HEK293T (cell line): Measurements from ENCODE around the gene PFKFB2.

Source experiments
- CTCF ChIA-PET: fragments of 350-600 bp; formaldehyde crosslinking; extraction: SDS; loops from one replicate; lab custom pipeline; 2021; ENCODE audit warnings: antibody characterized with exemption, inconsistent platforms; lab: Yijun Ruan, JAX
- POLR2A ChIA-PET: fragments of 350-600 bp; formaldehyde crosslinking; extraction: SDS; loops from one replicate; lab custom pipeline; 2020; ENCODE audit warnings: antibody characterized with exemption, inconsistent platforms; lab: Yijun Ruan, JAX
- DNase-seq: peaks from one replicate; pipeline ENCODE4 v3.0.0; 2012; ENCODE audit warnings: mixed read lengths; ENCODE audit errors: extremely low spot score
- ARNT ChIP-seq: fragments of 450-650 bp; IDR thresholded peaks from 2 replicates; pipeline ENCODE4 v1.6.1; 2017; ENCODE audit warnings: mild to moderate bottlenecking
- BHLHE40 ChIP-seq: fragments of 450-650 bp; IDR thresholded peaks from 2 replicates; pipeline ENCODE4 v1.6.1; 2016; ENCODE audit warnings: mild to moderate bottlenecking, moderate library complexity, borderline replicate concordance
- CTBP1 ChIP-seq: fragments of 450-650 bp; IDR thresholded peaks from 2 replicates; pipeline ENCODE4 v1.6.1; 2016; ENCODE audit warnings: borderline replicate concordance
- ELF4 ChIP-seq: fragments of 450-650 bp; IDR thresholded peaks from 2 replicates; pipeline ENCODE4 v1.6.1; 2017; ENCODE audit warnings: antibody characterized with exemption
- FOXA1 ChIP-seq: fragments of 450-650 bp; IDR thresholded peaks from 2 replicates; pipeline ENCODE4 v1.6.1; 2016; ENCODE audit warnings: mild to moderate bottlenecking
- FOXK2 ChIP-seq: fragments of 450-650 bp; IDR thresholded peaks from 2 replicates; pipeline ENCODE4 v1.6.1; 2016; ENCODE audit warnings: mild to moderate bottlenecking
- FOXM1 ChIP-seq: fragments of 450-650 bp; IDR thresholded peaks from 2 replicates; pipeline ENCODE4 v1.6.1; 2017; ENCODE audit warnings: mild to moderate bottlenecking, borderline replicate concordance
- HDGF ChIP-seq: fragments of 450-650 bp; IDR thresholded peaks from 2 replicates; pipeline ENCODE4 v1.6.1; 2017; ENCODE audit warnings: antibody characterized with exemption, borderline replicate concordance
- L3MBTL2 ChIP-seq: fragments of 450-650 bp; conservative IDR thresholded peaks from 2 replicates; pipeline ENCODE4 v1.6.1; 2016; ENCODE audit warnings: mild to moderate bottlenecking
- LEF1 ChIP-seq: fragments of 450-650 bp; IDR thresholded peaks from 2 replicates; pipeline ENCODE4 v1.6.1; 2017; ENCODE audit warnings: mild to moderate bottlenecking, borderline replicate concordance
- NFRKB ChIP-seq: fragments of 450-650 bp; IDR thresholded peaks from 2 replicates; pipeline ENCODE4 v1.6.1; 2016; ENCODE audit warnings: mild to moderate bottlenecking, moderate library complexity
- PKNOX1 ChIP-seq: fragments of 450-650 bp; IDR thresholded peaks from 2 replicates; pipeline ENCODE4 v1.6.1; 2016
- SP1 ChIP-seq: fragments of 450-650 bp; IDR thresholded peaks from 2 replicates; pipeline ENCODE4 v1.6.1; 2017
- SUZ12 ChIP-seq: fragments of 450-650 bp; IDR thresholded peaks from 2 replicates; pipeline ENCODE4 v1.6.1; 2016; ENCODE audit warnings: mild to moderate bottlenecking
- TARDBP ChIP-seq: fragments of 450-650 bp; IDR thresholded peaks from 2 replicates; pipeline ENCODE4 v1.6.1; 2016
- ZNF384 ChIP-seq: fragments of 450-650 bp; IDR thresholded peaks from 2 replicates; pipeline ENCODE4 v1.6.1; 2016

Gene PFKFB2

GRCh38 chr1:207097871-207098324 is 44.8 kb downstream of the PFKFB2 start:
- POLR2A ChIA-PET: no interaction called here
- DNase-seq: no peak
- CTCF ChIA-PET: no interaction called here
- no peak for TF ChIP-seq FOXM1
- no peak for TF ChIP-seq ARNT
- TF ChIP-seq NFRKB: no peak
- no peak for TF ChIP-seq FOXA1
- no peak for TF ChIP-seq FOXK2
- TF ChIP-seq LEF1: no peak
- no peak for TF ChIP-seq PKNOX1
- TF ChIP-seq CTBP1: no peak

GRCh38 chr1:207101720-207102119 is 48.6 kb downstream of the PFKFB2 start:
- CTCF ChIA-PET: no interaction called here
- POLR2A ChIA-PET: no interaction called here
- DNase-seq: no peak
- TF ChIP-seq HDGF: no peak
- no peak for TF ChIP-seq BHLHE40

- CTCF ChIA-PET: no interaction called here
- POLR2A ChIA-PET: no interaction called here
- no peak for TF ChIP-seq LEF1
- TF ChIP-seq NFRKB: no peak
- TF ChIP-seq FOXA1: no peak
- no peak for TF ChIP-seq BHLHE40
- no peak for TF ChIP-seq L3MBTL2
- no peak for TF ChIP-seq FOXM1
- TF ChIP-seq ZNF384: no peak
- TF ChIP-seq CTBP1: no peak
- TF ChIP-seq TARDBP: no peak
- DNase-seq: no peak
Measured at GRCh38 chr1:207102146-207102545, 49.1 kb downstream of the PFKFB2 start.

- DNase-seq: no peak
- ChIA-PET CTCF (no interaction called here), POLR2A (no interaction called here)
- TF ChIP-seq ZNF384: no peak
- no peak for TF ChIP-seq NFRKB
- no peak for TF ChIP-seq FOXK2
Measured at GRCh38 chr1:207102659-207103058, 49.6 kb downstream of the PFKFB2 start.

- CTCF ChIA-PET: no interaction called here
- POLR2A ChIA-PET: no interaction called here
- TF ChIP-seq ZNF384 (no peak), FOXA1 (no peak), SP1 (no peak), FOXK2 (no peak), L3MBTL2 (no peak), SUZ12 (no peak), FOXM1 (no peak), PKNOX1 (no peak), NFRKB (no peak), BHLHE40 (no peak), TARDBP (no peak), ELF4 (no peak)
- no peak for DNase-seq
Measured at GRCh38 chr1:207103892-207104373, 50.9 kb downstream of the PFKFB2 start, which contains the start of gene C4BPA. Gene C4BPA (plus strand): TSS chr1:207104233. CDS start chr1:207113026, 8,793 bp downstream.

GRCh38 chr1:207109004-207109403 is 55.9 kb downstream of the PFKFB2 start:
- TF ChIP-seq FOXK2: no peak
- no peak for TF ChIP-seq ELF4
- no peak for TF ChIP-seq LEF1
- no peak for TF ChIP-seq FOXA1
- TF ChIP-seq TARDBP: no peak
- TF ChIP-seq HDGF: no peak
- TF ChIP-seq NFRKB: no peak
- TF ChIP-seq ZNF384: no peak
- TF ChIP-seq BHLHE40: no peak
- no peak for TF ChIP-seq CTBP1
- no peak for TF ChIP-seq ARNT
- TF ChIP-seq FOXM1: no peak
- no peak for TF ChIP-seq SP1
- TF ChIP-seq PKNOX1: no peak
- no peak for TF ChIP-seq L3MBTL2
- TF ChIP-seq SUZ12: no peak
- no peak for DNase-seq
- ChIA-PET POLR2A (no interaction called here), CTCF (no interaction called here)

GRCh38 chr1:207112616-207113296 is 59.7 kb downstream of the PFKFB2 start:
- no peak for TF ChIP-seq BHLHE40
- TF ChIP-seq SUZ12: no peak
- ChIA-PET POLR2A (no interaction called here), CTCF (no interaction called here)
- no peak for DNase-seq
